Measurements from ENCODE around the gene SIAH3. TPM values are rescaled to one million over a fixed set of nuclear protein-coding genes. Genes with fewer than 3 reads are reported as not detected.

SIAH3 gene
- total and polyA plus RNA-seq, 7 experiments from 2014 or later = 0.13 to 2.6 (median 0.34) TPM

DNA sequence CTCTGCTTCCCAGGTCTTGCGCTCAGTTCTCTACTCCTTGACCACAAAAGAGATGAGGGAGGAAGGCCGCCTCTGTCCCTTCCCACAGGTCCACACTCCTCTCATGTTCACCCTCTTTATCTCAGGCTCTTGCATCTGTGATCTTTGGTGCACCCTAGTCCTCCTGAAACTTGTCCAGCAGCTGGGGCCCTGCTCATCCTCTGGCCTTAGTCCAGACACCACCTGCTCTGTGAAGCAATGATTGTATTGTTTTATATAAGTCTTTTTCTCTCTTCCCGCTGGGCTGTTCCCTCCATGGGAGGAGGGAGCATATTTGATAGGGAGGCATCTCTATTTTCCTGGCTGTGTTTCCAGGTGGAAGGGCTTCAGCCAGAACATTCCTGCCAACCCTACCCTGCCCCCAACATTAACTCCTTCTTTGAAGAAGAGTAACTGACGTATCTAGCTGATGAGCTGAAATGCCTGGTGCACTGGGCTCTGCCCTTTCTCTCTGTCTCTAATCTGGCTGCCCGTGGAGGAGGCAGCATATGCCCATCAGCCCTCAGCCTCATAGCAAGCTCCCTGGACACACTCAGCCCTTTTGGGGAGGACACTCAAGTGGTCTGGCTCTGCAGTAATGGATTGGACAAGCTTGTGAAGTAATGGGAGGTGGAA lies 38.2 kb upstream of the SIAH3 start:
- H3K4me3 Mint-ChIP-seq = no peak overlapping the region
- DNase-seq (no peak), ATAC-seq (no peak)
- no peaks in the 10 kb centered on the region for H3K36me3 Mint-ChIP-seq
- Histone ChIP-seq H3K36me3 (ENCODE audit: control insufficient read depth in 2 of 3, insufficient read depth in 3 of 3, low read length in 3 of 3) (no peaks in the 10 kb centered on the region), H3K27me3 (ENCODE audit: control insufficient read depth in 2 of 2, insufficient read depth in 2 of 2, low read length in 2 of 2) (peaks cover 0 to 1% of the 10 kb centered on the region in 2 donors), H3K27ac (ENCODE audit: low read depth, low read length) (no peak overlapping the region), H3K4me3 (ENCODE audit: low read length) (no peak overlapping the region), H3K4me1 (ENCODE audit: control insufficient read depth in 2 of 2, insufficient read depth in 2 of 2, low read length in 2 of 2) (no peaks in the 10 kb centered on the region), H3K9me3 (ENCODE audit: control insufficient read depth in 2 of 3, low read length in 3 of 3) (no peaks in the 10 kb centered on the region)
- ChIA-PET CTCF (interaction anchor here (0.6 kb wide), 1 partner anchor 60 kb away, joined by 3 read pairs; no protein-coding TSS in a partner anchor), POLR2A (no interaction called here)
- intact Hi-C loops (cut with micrococcal nuclease) = loop anchor here in 1 of 2 donors (5.0 kb wide), 1 partner anchor 82 kb away; no protein-coding TSS in a partner anchor
- peaks cover 0 to 3% (median 0%) of the 10 kb centered on the region in 7 donors for H3K4me1 Mint-ChIP-seq
- H3K27ac Mint-ChIP-seq = no peak overlapping the region
- H3K27me3 Mint-ChIP-seq = peaks cover 0 to 13% (median 4%) of the 10 kb centered on the region in 5 donors
- H3K9me3 Mint-ChIP-seq = peaks cover 0 to 3% (median 0%) of the 10 kb centered on the region in 11 donors

GRCh38 chr13:45886466-45886865 lies 34.9 kb upstream of the SIAH3 start:
- Histone ChIP-seq H3K4me3 (ENCODE audit: low read length) (no peak overlapping the region), H3K36me3 (ENCODE audit: control insufficient read depth in 2 of 3, insufficient read depth in 3 of 3, low read length in 3 of 3) (no peaks in the 10 kb centered on the region), H3K27me3 (ENCODE audit: control insufficient read depth in 2 of 2, insufficient read depth in 2 of 2, low read length in 2 of 2) (no peaks in the 10 kb centered on the region), H3K4me1 (ENCODE audit: control insufficient read depth in 2 of 2, insufficient read depth in 2 of 2, low read length in 2 of 2) (no peaks in the 10 kb centered on the region), H3K9me3 (ENCODE audit: control insufficient read depth in 2 of 3, low read length in 3 of 3) (no peaks in the 10 kb centered on the region), H3K27ac (ENCODE audit: low read depth, low read length) (no peak overlapping the region)
- ATAC-seq (no peak), DNase-seq (no peak)
- Mint-ChIP-seq H3K4me3 (no peak overlapping the region), H3K27ac (no peak overlapping the region), H3K36me3 (no peaks in the 10 kb centered on the region), H3K27me3 (peaks cover 0 to 15% (median 3%) of the 10 kb centered on the region in 5 donors), H3K9me3 (peaks cover 0 to 5% (median 0%) of the 10 kb centered on the region in 11 donors), H3K4me1 (peaks cover 0 to 3% (median 0%) of the 10 kb centered on the region in 7 donors)
- ChIA-PET POLR2A (no interaction called here), CTCF (no interaction called here)
- intact Hi-C loops (cut with micrococcal nuclease) = no loop called here

DNA sequence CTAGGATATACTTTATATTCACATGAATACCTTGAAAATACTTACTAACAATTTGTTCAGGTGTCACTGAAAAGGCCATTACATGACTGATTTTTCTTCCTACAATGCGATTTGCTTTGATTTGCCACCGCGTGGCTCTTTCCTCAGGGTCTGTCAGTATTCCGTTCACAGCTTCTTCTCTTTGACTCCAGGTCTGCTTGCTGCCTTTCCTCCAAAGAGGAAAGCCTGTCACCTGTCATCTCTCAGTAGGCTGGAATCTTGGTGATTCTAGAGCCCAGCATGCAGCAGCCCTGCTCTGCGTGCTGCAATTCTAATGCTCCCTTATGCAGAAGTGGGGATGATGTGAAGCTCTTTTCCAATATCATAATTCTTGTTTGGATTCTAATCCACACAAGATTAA lies 33.6 kb upstream of the SIAH3 start:
- ATAC-seq (no peak), DNase-seq (no peak)
- H3K27ac ChIP-seq (ENCODE audit: low read depth, low read length) = no peak overlapping the region
- intact Hi-C loops (cut with micrococcal nuclease) = no loop called here
- H3K27ac Mint-ChIP-seq = no peak overlapping the region
- H3K4me3 Mint-ChIP-seq = no peak overlapping the region
- H3K9me3 Mint-ChIP-seq = peaks cover 0 to 3% (median 0%) of the 10 kb centered on the region in 11 donors
- no peaks in the 10 kb centered on the region for H3K36me3 Mint-ChIP-seq
- H3K4me3 ChIP-seq (ENCODE audit: low read length) = no peak overlapping the region
- H3K36me3 ChIP-seq (ENCODE audit: control insufficient read depth in 2 of 3, insufficient read depth in 3 of 3, low read length in 3 of 3) = no peaks in the 10 kb centered on the region
- peaks cover 0 to 21% (median 9%) of the 10 kb centered on the region in 5 donors for H3K27me3 Mint-ChIP-seq
- ChIA-PET CTCF (interaction anchor here (0.6 kb wide), 1 partner anchor 85 kb away, joined by 4 read pairs; no protein-coding TSS in a partner anchor), POLR2A (no interaction called here)
- H3K9me3 ChIP-seq (ENCODE audit: control insufficient read depth in 2 of 3, low read length in 3 of 3) = no peaks in the 10 kb centered on the region
- H3K4me1 Mint-ChIP-seq = peaks cover 0 to 3% (median 0%) of the 10 kb centered on the region in 7 donors
- no peaks in the 10 kb centered on the region for H3K4me1 ChIP-seq (ENCODE audit: control insufficient read depth in 2 of 2, insufficient read depth in 2 of 2, low read length in 2 of 2)
- no peaks in the 10 kb centered on the region for H3K27me3 ChIP-seq (ENCODE audit: control insufficient read depth in 2 of 2, insufficient read depth in 2 of 2, low read length in 2 of 2)

DNA sequence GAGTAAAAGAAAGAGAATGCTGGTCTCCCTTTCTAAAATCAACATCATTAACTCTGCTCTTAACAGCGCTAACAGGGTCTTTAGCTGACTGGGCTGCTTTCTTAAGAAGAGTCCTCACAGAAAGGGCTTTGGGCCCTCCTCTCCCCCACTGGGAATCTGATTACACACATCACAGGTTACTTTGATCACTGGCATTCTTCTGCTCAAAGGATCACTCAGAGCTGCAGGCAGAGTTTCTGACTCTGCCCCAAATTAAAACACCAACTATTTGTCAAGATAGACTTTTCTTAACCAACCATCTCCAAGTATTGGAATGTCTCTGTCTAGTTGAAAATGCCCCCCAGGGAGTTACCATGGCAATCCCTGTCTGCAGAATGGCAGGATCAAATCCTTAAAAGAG lies 31.1 kb upstream of the SIAH3 start:
- ATAC-seq = no peak
- H3K4me3 Mint-ChIP-seq = no peak overlapping the region
- no peak overlapping the region for H3K27ac Mint-ChIP-seq
- ChIA-PET POLR2A (no interaction called here), CTCF (no interaction called here)
- no peak overlapping the region for H3K4me3 ChIP-seq (ENCODE audit: low read length)
- peaks cover 0 to 3% (median 0%) of the 10 kb centered on the region in 11 donors for H3K9me3 Mint-ChIP-seq
- no peaks in the 10 kb centered on the region for H3K36me3 ChIP-seq (ENCODE audit: control insufficient read depth in 2 of 3, insufficient read depth in 3 of 3, low read length in 3 of 3)
- H3K27me3 ChIP-seq (ENCODE audit: control insufficient read depth in 2 of 2, insufficient read depth in 2 of 2, low read length in 2 of 2) = no peaks in the 10 kb centered on the region
- no peak overlapping the region for H3K27ac ChIP-seq (ENCODE audit: low read depth, low read length)
- DNase-seq = no peak
- no peaks in the 10 kb centered on the region for H3K9me3 ChIP-seq (ENCODE audit: control insufficient read depth in 2 of 3, low read length in 3 of 3)
- H3K27me3 Mint-ChIP-seq = peaks cover 0 to 23% (median 9%) of the 10 kb centered on the region in 5 donors
- peaks cover 0 to 3% (median 0%) of the 10 kb centered on the region in 7 donors for H3K4me1 Mint-ChIP-seq
- no peaks in the 10 kb centered on the region for H3K4me1 ChIP-seq (ENCODE audit: control insufficient read depth in 2 of 2, insufficient read depth in 2 of 2, low read length in 2 of 2)
- intact Hi-C loops (cut with micrococcal nuclease) = no loop called here
- no peaks in the 10 kb centered on the region for H3K36me3 Mint-ChIP-seq

- Histone ChIP-seq H3K9me3 (ENCODE audit: control insufficient read depth in 2 of 3, low read length in 3 of 3) (no peaks in the 10 kb centered on the region), H3K4me3 (ENCODE audit: low read length) (no peak overlapping the region), H3K4me1 (ENCODE audit: control insufficient read depth in 2 of 2, insufficient read depth in 2 of 2, low read length in 2 of 2) (no peaks in the 10 kb centered on the region), H3K27ac (ENCODE audit: low read depth, low read length) (no peak overlapping the region), H3K27me3 (ENCODE audit: control insufficient read depth in 2 of 2, insufficient read depth in 2 of 2, low read length in 2 of 2) (no peaks in the 10 kb centered on the region), H3K36me3 (ENCODE audit: control insufficient read depth in 2 of 3, insufficient read depth in 3 of 3, low read length in 3 of 3) (no peaks in the 10 kb centered on the region)
- H3K9me3 Mint-ChIP-seq = peaks cover 0 to 3% (median 0%) of the 10 kb centered on the region in 11 donors
- DNase-seq (no peak), ATAC-seq (no peak)
- H3K27ac Mint-ChIP-seq = no peak overlapping the region
- peaks cover 0 to 23% (median 9%) of the 10 kb centered on the region in 5 donors for H3K27me3 Mint-ChIP-seq
- no peaks in the 10 kb centered on the region for H3K36me3 Mint-ChIP-seq
- ChIA-PET POLR2A (no interaction called here), CTCF (no interaction called here)
- H3K4me1 Mint-ChIP-seq = no peaks in the 10 kb centered on the region
- intact Hi-C loops (cut with micrococcal nuclease) = no loop called here
- H3K4me3 Mint-ChIP-seq = no peak overlapping the region
Observed at GRCh38 chr13:45881353-45881752, 29.8 kb upstream of the SIAH3 start.

DNA sequence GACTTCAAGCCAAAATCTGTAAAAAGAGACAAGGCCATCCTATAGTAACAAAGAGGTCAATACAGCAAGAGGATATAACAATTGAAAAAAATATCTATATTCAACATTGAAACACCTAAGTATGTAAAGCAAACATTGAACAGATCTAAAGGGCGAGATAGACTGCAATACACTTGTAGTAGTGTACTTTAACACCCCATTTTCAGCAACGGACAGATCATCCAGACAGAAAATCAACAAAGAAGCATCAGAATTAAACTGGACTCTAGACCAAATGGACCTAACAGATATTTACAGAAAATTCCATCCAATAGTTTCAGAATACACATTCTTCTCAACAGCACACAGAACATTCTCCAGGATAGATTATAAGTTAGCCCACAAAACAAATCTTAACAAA lies 28.7 kb upstream of the SIAH3 start:
- intact Hi-C loops (cut with micrococcal nuclease) = no loop called here
- Mint-ChIP-seq H3K4me1 (no peaks in the 10 kb centered on the region), H3K9me3 (peaks cover 0 to 4% (median 0%) of the 10 kb centered on the region in 11 donors), H3K36me3 (no peaks in the 10 kb centered on the region), H3K27ac (no peak overlapping the region), H3K4me3 (no peak overlapping the region), H3K27me3 (peaks cover 0 to 23% (median 9%) of the 10 kb centered on the region in 5 donors)
- Histone ChIP-seq H3K27me3 (ENCODE audit: control insufficient read depth in 2 of 2, insufficient read depth in 2 of 2, low read length in 2 of 2) (no peaks in the 10 kb centered on the region), H3K36me3 (ENCODE audit: control insufficient read depth in 2 of 3, insufficient read depth in 3 of 3, low read length in 3 of 3) (no peaks in the 10 kb centered on the region), H3K27ac (ENCODE audit: low read depth, low read length) (no peak overlapping the region), H3K4me3 (ENCODE audit: low read length) (no peak overlapping the region), H3K4me1 (ENCODE audit: control insufficient read depth in 2 of 2, insufficient read depth in 2 of 2, low read length in 2 of 2) (no peaks in the 10 kb centered on the region), H3K9me3 (ENCODE audit: control insufficient read depth in 2 of 3, low read length in 3 of 3) (no peaks in the 10 kb centered on the region)
- DNase-seq (no peak), ATAC-seq (no peak)
- CTCF ChIA-PET = interaction anchor here (0.9 kb wide), 1 partner anchor 43 kb away, joined by 5 read pairs; no protein-coding TSS in a partner anchor
- POLR2A ChIA-PET = no interaction called here

DNA sequence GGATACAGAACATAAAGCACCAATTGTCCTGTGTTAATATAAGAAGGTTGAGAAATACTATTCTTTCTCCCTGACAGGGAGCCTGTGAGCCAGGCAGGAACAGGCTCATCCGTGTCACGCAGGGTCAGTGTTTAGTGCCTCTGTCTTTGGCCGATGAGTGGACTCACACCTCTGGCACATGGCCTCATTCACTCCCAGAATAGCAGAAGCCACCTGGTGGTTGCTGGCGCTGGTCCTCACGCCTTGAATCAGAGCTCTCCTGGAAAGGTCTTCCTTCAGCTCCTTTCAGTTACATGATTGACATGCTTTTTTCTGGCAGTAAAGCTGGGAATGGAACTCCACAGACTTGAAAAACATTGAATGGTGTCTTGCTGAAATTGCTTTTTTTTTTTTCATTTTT lies 28.1 kb upstream of the SIAH3 start:
- no peaks in the 10 kb centered on the region for H3K36me3 ChIP-seq (ENCODE audit: control insufficient read depth in 2 of 3, insufficient read depth in 3 of 3, low read length in 3 of 3)
- DNase-seq (peak in 3 of 9 donors; percentile 2 to 21 (median 3)), ATAC-seq (no peak)
- H3K4me1 Mint-ChIP-seq = no peaks in the 10 kb centered on the region
- no peak overlapping the region for H3K27ac Mint-ChIP-seq
- ChIA-PET POLR2A (no interaction called here), CTCF (interaction anchor here (0.9 kb wide), 1 partner anchor 43 kb away, joined by 5 read pairs; no protein-coding TSS in a partner anchor)
- intact Hi-C loops (cut with micrococcal nuclease) = loop anchor here in 1 of 2 donors (1.0 to 2.0 kb wide), 2 partner anchors 72 to 257 kb away; no protein-coding TSS in a partner anchor
- H3K4me3 Mint-ChIP-seq = no peak overlapping the region
- H3K27ac ChIP-seq (ENCODE audit: low read depth, low read length) = no peak overlapping the region
- H3K9me3 ChIP-seq (ENCODE audit: control insufficient read depth in 2 of 3, low read length in 3 of 3) = no peaks in the 10 kb centered on the region
- H3K4me3 ChIP-seq (ENCODE audit: low read length) = no peak overlapping the region
- no peaks in the 10 kb centered on the region for H3K4me1 ChIP-seq (ENCODE audit: control insufficient read depth in 2 of 2, insufficient read depth in 2 of 2, low read length in 2 of 2)
- no peaks in the 10 kb centered on the region for H3K36me3 Mint-ChIP-seq
- H3K27me3 Mint-ChIP-seq = peaks cover 0 to 21% (median 7%) of the 10 kb centered on the region in 5 donors
- peaks cover 0 to 4% (median 0%) of the 10 kb centered on the region in 11 donors for H3K9me3 Mint-ChIP-seq
- no peaks in the 10 kb centered on the region for H3K27me3 ChIP-seq (ENCODE audit: control insufficient read depth in 2 of 2, insufficient read depth in 2 of 2, low read length in 2 of 2)

Measured in naive thymus-derived CD4-positive, alpha-beta T cell (primary cell).